Heart left ventricle (tissue), 13 donors: Measurements from ENCODE around the gene PAK1.

Experiments
- CTCF ChIP-seq, 12 donors: fragments of 200-600 bp; sonication (generic) in 4 of 12; IDR thresholded peaks; one replicate each; pipeline versions ENCODE4 v1.5.0 to v1.8.0; 2018 to 2022; ENCODE audit warnings: antibody characterized with exemption in 12 of 12, mild to moderate bottlenecking in 5 of 12
- POLR2A ChIP-seq, 2 donors: fragments of 450-650 bp; IDR thresholded peaks; one replicate each; pipeline ENCODE4 v1.6.1; 2017; ENCODE audit warnings: antibody characterized with exemption in 2 of 2, mild to moderate bottlenecking in 2 of 2, moderate library complexity in 2 of 2
- donor health status: ischemic (EF 13 %, LVEDD 7.1; RV severe dilation, severe dysfunction).
- donor health status: DM: no; HTN: yes; CAD: no.
- donor health status: DM: no; HTN: no; CAD: no.
- donor health status: ischemic (EF 25% LVEDD 6.9; RV normal size, moderate dysfunction).
- donor health status: ischemic (EF 25% LVEDD 5.7; RV mildly dilated, moderate dysfunction).
- donor health status: ischemic (EF 35%, LVEDD 5.7; RV mildly dilated, moderate dysfunction).
- donor health status: nonischemic (EF 11% LVEDD 7.7; RV severe dilation, severe dysfunction).
- donor health status: DM: yes; HTN: yes; CAD: no.
- donor health status: PGD.
- donor health status: ischemic (EF 29% LVEDD 5.4; RV normal size, mild dysfunction).
- donor health status: nonischemic (EF 23%, LVEDD 6.1; RV moderate dilation, normal function).

- TF ChIP-seq CTCF (IDR thresholded peaks at IDR 0.05) = no peak
- TF ChIP-seq POLR2A (IDR thresholded peaks at IDR 0.05) = no peak
Measured at GRCh38 chr11:77467233-77467632, 6.7 kb downstream of the PAK1 start.
